K562 (cell line): ENCODE measurements around the gene CCNT1. TPM values are rescaled to one million over a fixed set of nuclear protein-coding genes. Genes with fewer than 3 reads are reported as not detected.
A peak's percentile ranks its signal among the peaks of the same experiment; 100 is the strongest.

Experiments
- ATAC-seq: fragments of 200-7000 bp; cut with Tn5 transposase; 3 replicates; pipeline ENCODE4 v1.9.1; 2020; ENCODE audit warnings: moderate library complexity
- BruUV-seq: library from RNA; stranded (reverse); fragments of 400-500 nt; replicated peaks from 2 replicates; lab custom pipeline; 2021; lab: Mats Ljungman, UMichigan
- CTCF ChIA-PET: fragments of 300-600 bp; formaldehyde crosslinking; extraction: SDS; loops from one replicate; lab custom pipeline; 2021; ENCODE audit warnings: low intra/inter-chr PET ratio; lab: Yijun Ruan, JAX
- POLR2A ChIA-PET: fragments of 300-600, 350-650 bp; sonication (Branson Sonifier 250); formaldehyde crosslinking; extraction: SDS; loops from one replicate; lab custom pipeline; 2021; ENCODE audit warnings: antibody characterized with exemption, inconsistent platforms; lab: Yijun Ruan, JAX
- DNase-seq, 4 experiments: peaks; one replicate each; pipeline versions ENCODE4 v3.0.0 to v3.0.0-alpha.2; 2011 to 2018; ENCODE audit warnings: low spot score in 3 of 4, mixed read lengths in 3 of 4; ENCODE audit errors: extremely low read depth in 1 of 4
- FAIRE-seq: peaks from 2 replicates; lab custom pipeline; 2011; peaks lifted over from hg19 to GRCh38; lab: Jason Lieb, UNC
- H2AFZ ChIP-seq: 2 replicates; pipeline ENCODE4 v1.6.0; 2011; ENCODE audit warnings: low read depth, low read length, control low read depth, inconsistent platforms
- H3K27ac ChIP-seq: fragments of 200-600 bp; 3 replicates; pipeline ENCODE4 v1.8.0; 2011; ENCODE audit warnings: low read depth, mild to moderate bottlenecking, control low read depth, inconsistent platforms, low read length, moderate library complexity, mixed read lengths; ENCODE audit errors: extremely low read depth
- H3K27me3 ChIP-seq, 2 experiments: fragments of 300-600 bp in 1 of 2; 2 replicates in 1 of 2; 3 replicates in 1 of 2; pipeline versions ENCODE4 v1.6.0 to v1.8.0; 2011; ENCODE audit warnings: inconsistent platforms in 2 of 2, low read length in 2 of 2, mild to moderate bottlenecking in 1 of 2, mixed read lengths in 1 of 2, moderate library complexity in 1 of 2; ENCODE audit not compliant: control insufficient read depth in 2 of 2, insufficient read depth in 2 of 2
- H3K36me3 ChIP-seq: fragments of 300-600 bp; 3 replicates; pipeline ENCODE4 v1.8.0; 2011; ENCODE audit warnings: mild to moderate bottlenecking, low read length, inconsistent platforms; ENCODE audit not compliant: control insufficient read depth, insufficient read depth
- H3K4me1 ChIP-seq, 2 experiments: fragments of 200-600 bp in 1 of 2; replicated peaks in 1 of 2; 2 replicates in 1 of 2; 3 replicates in 1 of 2; pipeline versions ENCODE4 v1.5.1 to v1.8.0; 2011; ENCODE audit warnings: inconsistent platforms in 2 of 2, low read length in 2 of 2, mild to moderate bottlenecking in 1 of 2, mixed read lengths in 1 of 2, moderate library complexity in 1 of 2; ENCODE audit not compliant: control insufficient read depth in 2 of 2, insufficient read depth in 2 of 2
- H3K4me2 ChIP-seq: 2 replicates; pipeline ENCODE4 v1.6.1; 2011; ENCODE audit warnings: low read length, control low read depth, inconsistent platforms, mixed read lengths; ENCODE audit not compliant: insufficient read depth
- H3K4me3 ChIP-seq: fragments of 200-600 bp; sonication (generic), shearing (Covaris generic); 2 replicates; pipeline ENCODE4 v1.5.1; 2016; ENCODE audit warnings: control low read depth, inconsistent platforms
- H3K79me2 ChIP-seq: fragments of 200-600 bp; 3 replicates; pipeline ENCODE4 v1.8.0; 2011; ENCODE audit warnings: low read length, inconsistent platforms; ENCODE audit not compliant: control insufficient read depth, insufficient read depth
- H3K9ac ChIP-seq, 2 experiments: 2 replicates each; pipeline versions ENCODE4 v1.6.0 to v1.6.1; 2011; ENCODE audit warnings: low read depth in 2 of 2, low read length in 2 of 2, control low read depth in 1 of 2, inconsistent platforms in 1 of 2, mild to moderate bottlenecking in 1 of 2, mixed read lengths in 1 of 2; ENCODE audit not compliant: insufficient read depth in 1 of 2
- H3K9me1 ChIP-seq: one replicate; pipeline ENCODE4 v1.6.0; 2011; ENCODE audit warnings: inconsistent platforms, mild to moderate bottlenecking, low read length, moderate library complexity; ENCODE audit not compliant: control insufficient read depth, insufficient read depth
- H3K9me3 ChIP-seq: replicated peaks from 2 replicates; pipeline ENCODE4 v1.5.1; 2011; ENCODE audit warnings: low read depth, low read length, inconsistent platforms; ENCODE audit not compliant: control insufficient read depth, insufficient read depth
- H4K20me1 ChIP-seq: replicated peaks from 2 replicates; pipeline ENCODE4 v1.6.1; 2011; ENCODE audit warnings: low read length, inconsistent platforms, mixed read lengths; ENCODE audit not compliant: control insufficient read depth, insufficient read depth
- GTF2A2 ChIP-seq: IDR thresholded peaks from 2 replicates; pipeline ENCODE4 v1.6.1; 2016; ENCODE audit warnings: mild to moderate bottlenecking, missing genetic modification characterization, missing compliant biosample characterization
- JUND ChIP-seq, 2 experiments: IDR thresholded peaks; 2 replicates in 1 of 2; 3 replicates in 1 of 2; pipeline ENCODE4 v1.6.1; 2011; ENCODE audit warnings: borderline replicate concordance in 2 of 2, low read depth in 2 of 2, low read length in 2 of 2, improper control_type of control experiment in 1 of 2, missing biosample characterization in 1 of 2, missing genetic modification characterization in 1 of 2, missing genetic modification reagents in 1 of 2
- MECOM ChIP-seq: fragments of 250-450 bp; sonication (Bioruptor Pico); IDR thresholded peaks from 2 replicates; pipeline ENCODE4 v1.8.0; 2022; ENCODE audit warnings: inconsistent platforms
- NFIC ChIP-seq: fragments of 450-650 bp; IDR thresholded peaks from 2 replicates; pipeline ENCODE4 v1.6.1; 2017; ENCODE audit warnings: mild to moderate bottlenecking, inconsistent platforms
- RBFOX2 ChIP-seq: fragments of 200-400 bp; formaldehyde crosslinking; IDR thresholded peaks from 2 replicates; pipeline ENCODE4 v1.6.1; 2017; ENCODE audit warnings: low read depth, mild to moderate bottlenecking, low read length, moderate library complexity
- SMARCC2 ChIP-seq: fragments of 450-650 bp; IDR thresholded peaks from 2 replicates; pipeline ENCODE4 v1.6.1; 2017; ENCODE audit warnings: antibody characterized with exemption, moderate library complexity, mild to moderate bottlenecking, low read depth
- TRIM24 ChIP-seq, 2 experiments: fragments of 450-650 bp; IDR thresholded peaks; 2 replicates each; pipeline ENCODE4 v1.6.1; 2016
- TSHZ1 ChIP-seq: fragments of 250-450 bp; sonication (Bioruptor Pico); IDR thresholded peaks from 2 replicates; pipeline ENCODE4 v1.4.0; 2020; ENCODE audit warnings: mild to moderate bottlenecking, moderate library complexity
- ZFX ChIP-seq: sonication (generic); formaldehyde crosslinking; IDR thresholded peaks from 2 replicates; pipeline ENCODE4 v1.8.0; 2022; ENCODE audit warnings: mild to moderate bottlenecking, missing genetic modification reagents, moderate library complexity
- ZSCAN29 ChIP-seq: fragments of 450-650 bp; IDR thresholded peaks from 2 replicates; pipeline ENCODE4 v1.6.1; 2017
- WGBS: fragments of 100-300 bp; shearing (Covaris generic); methylation state at CpG from one replicate; pipeline ENCODE4 v1.1.6; 2016; ENCODE audit warnings: low coverage, mixed read lengths; ENCODE audit not compliant: insufficient coverage; ENCODE audit errors: missing lambda C conversion rate; 5-methylcytosine and 5-hydroxymethylcytosine counted together
- in situ Hi-C: fragments of 300-500 bp; cut with MboI; formaldehyde crosslinking; loops from 4 replicates; pipeline ENCODE4 v1.15.0; 2018; ENCODE audit warnings: inconsistent platforms, mixed read lengths
- intact Hi-C: fragments of 100-400 bp; cut with micrococcal nuclease; formaldehyde crosslinking; loops from 2 replicates; pipeline ENCODE4 v1.14.2; 2022
- polyA plus RNA-seq, 8 experiments: library from polyadenylated mRNA; depleted of rRNA in 4 of 8; stranded (reverse) in 5 of 8; unstranded in 3 of 8; fragments of >200 nt; fragmentation: Nextera tagmentation in 2 of 8; fragmentation: Illumina TruSeq in 1 of 8; extraction: Ambion mirVana in 2 of 8; extraction: Trizol in 1 of 8; gene quantifications; 2 replicates each; pipeline versions ENCODE4 v1.2.1 to v1.2.3, GENCODE V29; 2011 to 2014; ENCODE audit warnings: inconsistent platforms in 1 of 8, missing spikeins in 1 of 8
- total RNA-seq, 7 experiments: library from RNA; depleted of rRNA in 6 of 7; stranded (reverse); fragments of >200 nt in 6 of 7; fragmentation: Illumina TruSeq in 2 of 7; extraction: Trizol in 2 of 7; gene quantifications; 2 replicates each; pipeline versions ENCODE4 v1.2.1 to v1.2.3, GENCODE V29; 2011 to 2021; ENCODE audit warnings: low replicate concordance in 1 of 7
- TF ChIP-seq, protein P1 (sequence below): fragments of 450-650 bp; IDR thresholded peaks from 2 replicates; pipeline ENCODE4 v1.6.1; 2016; ENCODE audit warnings: low read depth

CCNT1 gene
- total and polyA plus RNA-seq, 9 of the 15 experiments (the other 6 are each of a cell fraction or from before 2014, with no cell fraction given) = 9.7 to 52.4 (median 33.4) TPM

GRCh38 chr12:48693572-48693971, 22.9 kb downstream of the CCNT1 start:
- Histone ChIP-seq H3K9me1 (no peaks in the 10 kb centered on the region), H3K4me3 (no peak overlapping the region), H3K4me2 (peak overlapping the region; percentile 14; the same call in 1 of the 2 replicates), H2AFZ (no peak overlapping the region), H3K27ac (peak overlapping the region; percentile 38; the same call in 2 of the 3 replicates), H3K36me3 (peaks cover 94% of the 10 kb centered on the region), H3K79me2 (peaks cover 50% of the 10 kb centered on the region), H3K9me3 (no peaks in the 10 kb centered on the region), H3K9ac (peak overlapping the region; percentile 17 to 31; a peak in 2 of 4 replicates), H3K27me3 (no peaks in the 10 kb centered on the region), H4K20me1 (peaks cover 14% of the 10 kb centered on the region; the same call in 1 of the 2 replicates), H3K4me1 (peaks cover 5 to 16% of the 10 kb centered on the region in 2 experiments; a peak in 3 of 5 replicates)
- 6% methylated on average over 6 of the region's 6 CpGs for whole genome bisulfite sequencing
- in situ Hi-C loops (no loop called here), intact Hi-C loops (no loop called here)
- FAIRE-seq = peak; percentile 76
- BruUV-seq = TSS peak; percentile 3
- POLR2A ChIA-PET = interaction anchor here (0.6 to 2.2 kb wide), 8 partner anchors 9 to 264 kb away, joined by 3 to 14 read pairs (median 4); partner anchors contain the start of genes ARF3, CCNT1 and KANSL2
- DNase-seq = peak in 2 of 4 experiments; percentile 28 to 72
- ATAC-seq = peak; percentile 78
- CTCF ChIA-PET = no interaction called here
- TF ChIP-seq ZSCAN29 (no peak), NFIC (peak; percentile 49), JUND (IDR thresholded peaks at IDR 0.05; ENCODE audit: borderline replicate concordance, low read depth, low read length) (peak; percentile 41; the same call in 1 of the 2 replicates), JUND (tag; IDR thresholded peaks at IDR 0.05; ENCODE audit: borderline replicate concordance, low read depth, low read length) (no peak), MECOM (peak; percentile 78), GTF2A2 (tag) (no peak), SMARCC2 (0 out of 2 replicates have a peak, but pooled peaks have one; percentile 54), ZFX (CRISPR knock-in tag) (no peak), TRIM24 (IDR thresholded peaks at IDR 0.05) (peak in 1 of 2 experiments; percentile 67; a peak in 2 of 4 replicates), RBFOX2 (no peak), TSHZ1 (no peak)
- TF ChIP-seq, protein P1, sequence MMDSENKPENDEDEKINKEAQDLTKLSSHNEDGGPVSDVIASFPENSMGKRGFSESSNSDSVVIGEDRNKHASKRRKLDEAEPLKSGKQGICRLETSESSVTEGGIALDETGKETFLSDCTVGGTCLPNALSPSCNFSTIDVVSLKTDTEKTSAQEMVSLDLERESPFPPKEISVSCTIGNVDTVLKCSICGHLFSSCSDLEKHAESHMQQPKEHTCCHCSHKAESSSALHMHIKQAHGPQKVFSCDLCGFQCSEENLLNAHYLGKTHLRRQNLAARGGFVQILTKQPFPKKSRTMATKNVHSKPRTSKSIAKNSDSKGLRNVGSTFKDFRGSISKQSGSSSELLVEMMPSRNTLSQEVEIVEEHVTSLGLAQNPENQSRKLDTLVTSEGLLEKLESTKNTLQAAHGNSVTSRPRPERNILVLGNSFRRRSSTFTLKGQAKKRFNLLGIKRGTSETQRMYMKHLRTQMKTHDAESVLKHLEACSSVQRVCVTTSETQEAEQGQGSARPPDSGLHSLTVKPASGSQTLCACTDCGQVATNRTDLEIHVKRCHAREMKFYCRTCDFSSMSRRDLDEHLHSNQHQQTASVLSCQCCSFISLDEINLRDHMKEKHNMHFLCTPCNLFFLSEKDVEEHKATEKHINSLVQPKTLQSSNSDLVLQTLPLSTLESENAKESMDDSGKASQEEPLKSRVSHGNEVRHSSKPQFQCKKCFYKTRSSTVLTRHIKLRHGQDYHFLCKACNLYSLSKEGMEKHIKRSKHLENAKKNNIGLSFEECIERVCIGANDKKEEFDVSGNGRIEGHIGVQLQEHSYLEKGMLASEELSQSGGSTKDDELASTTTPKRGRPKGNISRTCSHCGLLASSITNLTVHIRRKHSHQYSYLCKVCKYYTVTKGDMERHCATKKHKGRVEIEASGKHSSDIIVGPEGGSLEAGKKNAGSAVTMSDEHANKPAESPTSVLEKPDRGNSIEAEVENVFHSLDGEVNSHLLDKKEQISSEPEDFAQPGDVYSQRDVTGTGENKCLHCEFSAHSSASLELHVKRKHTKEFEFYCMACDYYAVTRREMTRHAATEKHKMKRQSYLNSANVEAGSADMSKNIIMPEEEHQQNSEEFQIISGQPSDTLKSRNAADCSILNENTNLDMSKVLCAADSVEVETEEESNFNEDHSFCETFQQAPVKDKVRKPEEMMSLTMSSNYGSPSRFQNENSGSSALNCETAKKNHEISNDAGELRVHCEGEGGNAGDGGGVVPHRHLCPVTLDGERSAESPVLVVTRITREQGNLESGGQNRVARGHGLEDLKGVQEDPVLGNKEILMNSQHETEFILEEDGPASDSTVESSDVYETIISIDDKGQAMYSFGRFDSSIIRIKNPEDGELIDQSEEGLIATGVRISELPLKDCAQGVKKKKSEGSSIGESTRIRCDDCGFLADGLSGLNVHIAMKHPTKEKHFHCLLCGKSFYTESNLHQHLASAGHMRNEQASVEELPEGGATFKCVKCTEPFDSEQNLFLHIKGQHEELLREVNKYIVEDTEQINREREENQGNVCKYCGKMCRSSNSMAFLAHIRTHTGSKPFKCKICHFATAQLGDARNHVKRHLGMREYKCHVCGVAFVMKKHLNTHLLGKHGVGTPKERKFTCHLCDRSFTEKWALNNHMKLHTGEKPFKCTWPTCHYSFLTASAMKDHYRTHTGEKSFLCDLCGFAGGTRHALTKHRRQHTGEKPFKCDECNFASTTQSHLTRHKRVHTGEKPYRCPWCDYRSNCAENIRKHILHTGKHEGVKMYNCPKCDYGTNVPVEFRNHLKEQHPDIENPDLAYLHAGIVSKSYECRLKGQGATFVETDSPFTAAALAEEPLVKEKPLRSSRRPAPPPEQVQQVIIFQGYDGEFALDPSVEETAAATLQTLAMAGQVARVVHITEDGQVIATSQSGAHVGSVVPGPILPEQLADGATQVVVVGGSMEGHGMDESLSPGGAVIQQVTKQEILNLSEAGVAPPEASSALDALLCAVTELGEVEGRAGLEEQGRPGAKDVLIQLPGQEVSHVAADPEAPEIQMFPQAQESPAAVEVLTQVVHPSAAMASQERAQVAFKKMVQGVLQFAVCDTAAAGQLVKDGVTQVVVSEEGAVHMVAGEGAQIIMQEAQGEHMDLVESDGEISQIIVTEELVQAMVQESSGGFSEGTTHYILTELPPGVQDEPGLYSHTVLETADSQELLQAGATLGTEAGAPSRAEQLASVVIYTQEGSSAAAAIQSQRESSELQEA = no peak
